WTC11 (cell line): Measurements from ENCODE around the gene RTBDN.

Experiments
- CBFB ChIP-seq: sonication (generic); formaldehyde crosslinking; IDR thresholded peaks from 2 replicates; pipeline ENCODE4 v1.8.1; 2022; ENCODE audit warnings: mild to moderate bottlenecking, low read depth, missing genetic modification reagents
- ESRRA ChIP-seq: sonication (generic); formaldehyde crosslinking; IDR thresholded peaks from 2 replicates; pipeline ENCODE4 v1.8.1; 2022; ENCODE audit warnings: mild to moderate bottlenecking, missing genetic modification reagents, borderline replicate concordance
- KAT7 ChIP-seq: sonication (generic); formaldehyde crosslinking; IDR thresholded peaks from 2 replicates; pipeline ENCODE4 v1.8.1; 2023; ENCODE audit warnings: missing genetic modification reagents, mild to moderate bottlenecking, borderline replicate concordance
- NR3C1 ChIP-seq: sonication (generic); formaldehyde crosslinking; conservative IDR thresholded peaks from 2 replicates; pipeline ENCODE4 v1.8.1; 2023; ENCODE audit warnings: low read depth, mild to moderate bottlenecking, missing genetic modification reagents
- SP1 ChIP-seq: sonication (generic); formaldehyde crosslinking; conservative IDR thresholded peaks from 2 replicates; pipeline ENCODE4 v1.8.1; 2022; ENCODE audit warnings: missing genetic modification reagents
- TP53 ChIP-seq: sonication (generic); formaldehyde crosslinking; IDR thresholded peaks from 2 replicates; pipeline ENCODE4 v1.8.1; 2023; ENCODE audit warnings: mild to moderate bottlenecking, missing genetic modification reagents
- TF ChIP-seq, protein P1 (sequence below): fragments of 200-600 bp; IDR thresholded peaks from 2 replicates; pipeline ENCODE4 v1.8.0; 2022; ENCODE audit warnings: antibody characterized with exemption
- TF ChIP-seq, protein P2 (sequence below): sonication (generic); formaldehyde crosslinking; IDR thresholded peaks from 2 replicates; pipeline ENCODE4 v1.8.0; 2022; ENCODE audit warnings: mild to moderate bottlenecking, missing genetic modification reagents

DNA sequence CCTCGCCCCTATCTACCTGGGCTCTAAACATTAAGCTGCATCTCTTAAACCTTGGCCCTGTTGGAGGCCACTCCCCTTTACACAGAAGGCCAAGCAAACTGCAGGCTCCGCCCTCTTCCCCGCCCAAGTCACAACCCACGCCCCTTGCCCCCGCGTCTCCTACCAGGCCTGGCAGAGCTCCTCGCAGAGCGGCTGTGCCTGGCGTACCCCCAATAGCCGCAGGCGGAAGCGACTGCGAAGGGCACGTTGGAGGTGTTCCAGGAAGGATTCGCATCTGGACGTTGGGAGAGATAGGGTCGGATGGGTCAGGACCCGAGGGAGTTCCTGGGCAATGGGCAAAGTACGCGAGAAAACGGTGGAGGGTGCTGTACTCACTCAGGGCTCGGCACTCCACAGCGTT is 5.9 kb downstream of the RTBDN start:
- TF ChIP-seq KAT7 (CRISPR knock-in tag) (no peak), CBFB (no peak), NR3C1 (CRISPR knock-in tag) (no peak), ESRRA (CRISPR knock-in tag) (no peak), TP53 (CRISPR knock-in tag) (no peak), SP1 (CRISPR knock-in tag) (0 out of 2 replicates have a peak, but pooled peaks have one; percentile 57)
- TF ChIP-seq, protein P1, sequence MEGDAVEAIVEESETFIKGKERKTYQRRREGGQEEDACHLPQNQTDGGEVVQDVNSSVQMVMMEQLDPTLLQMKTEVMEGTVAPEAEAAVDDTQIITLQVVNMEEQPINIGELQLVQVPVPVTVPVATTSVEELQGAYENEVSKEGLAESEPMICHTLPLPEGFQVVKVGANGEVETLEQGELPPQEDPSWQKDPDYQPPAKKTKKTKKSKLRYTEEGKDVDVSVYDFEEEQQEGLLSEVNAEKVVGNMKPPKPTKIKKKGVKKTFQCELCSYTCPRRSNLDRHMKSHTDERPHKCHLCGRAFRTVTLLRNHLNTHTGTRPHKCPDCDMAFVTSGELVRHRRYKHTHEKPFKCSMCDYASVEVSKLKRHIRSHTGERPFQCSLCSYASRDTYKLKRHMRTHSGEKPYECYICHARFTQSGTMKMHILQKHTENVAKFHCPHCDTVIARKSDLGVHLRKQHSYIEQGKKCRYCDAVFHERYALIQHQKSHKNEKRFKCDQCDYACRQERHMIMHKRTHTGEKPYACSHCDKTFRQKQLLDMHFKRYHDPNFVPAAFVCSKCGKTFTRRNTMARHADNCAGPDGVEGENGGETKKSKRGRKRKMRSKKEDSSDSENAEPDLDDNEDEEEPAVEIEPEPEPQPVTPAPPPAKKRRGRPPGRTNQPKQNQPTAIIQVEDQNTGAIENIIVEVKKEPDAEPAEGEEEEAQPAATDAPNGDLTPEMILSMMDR, result no peak
- TF ChIP-seq, protein P2, sequence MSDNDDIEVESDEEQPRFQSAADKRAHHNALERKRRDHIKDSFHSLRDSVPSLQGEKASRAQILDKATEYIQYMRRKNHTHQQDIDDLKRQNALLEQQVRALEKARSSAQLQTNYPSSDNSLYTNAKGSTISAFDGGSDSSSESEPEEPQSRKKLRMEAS (CRISPR knock-in tag), result no peak
